ENCODE data around the gene LRRC8D.

LRRC8D gene

DNA sequence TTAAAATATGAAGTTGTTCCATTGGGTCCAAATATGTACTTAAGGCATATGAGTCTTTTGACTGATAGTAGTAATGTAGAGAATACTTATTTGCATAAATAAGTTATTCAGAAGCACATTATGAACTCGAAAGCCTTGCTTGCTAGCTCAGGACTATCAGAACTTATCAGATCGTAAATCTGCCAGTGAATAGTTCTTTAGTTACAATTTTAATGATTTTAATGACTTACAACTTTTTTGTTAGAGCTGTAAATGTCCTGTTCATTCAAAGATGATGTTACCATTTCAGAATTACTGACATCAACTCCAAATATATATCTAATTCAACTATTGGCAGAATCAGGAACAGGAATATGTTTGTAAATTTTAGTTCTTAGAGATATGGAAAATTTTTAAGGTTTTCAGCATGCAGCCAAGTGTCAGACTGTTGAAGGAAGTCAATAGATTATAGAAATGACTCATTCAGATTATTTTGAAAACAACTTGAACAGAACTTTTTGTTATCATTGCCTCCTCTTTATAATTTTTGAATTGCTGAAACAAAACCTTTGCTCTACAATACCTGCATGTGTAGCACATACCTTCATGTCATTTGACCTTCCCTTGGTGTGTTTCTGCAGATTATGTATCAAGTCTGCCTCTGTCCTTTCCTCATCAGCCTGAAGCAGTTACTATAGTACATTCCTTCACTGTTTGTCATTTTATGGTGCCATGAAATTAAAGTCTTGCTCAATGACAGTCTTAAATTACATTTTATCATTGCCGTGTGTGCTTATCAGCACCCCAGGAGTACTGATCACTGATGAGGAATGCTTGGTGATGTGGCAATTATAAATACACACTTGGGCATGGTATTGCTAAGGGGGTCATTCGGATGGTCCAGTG, 44.9 kb downstream of the LRRC8D start:
- in situ Hi-C loops (cut with MboI; ENCODE audit: low sequenced_read_pairs): no loop called here

DNA sequence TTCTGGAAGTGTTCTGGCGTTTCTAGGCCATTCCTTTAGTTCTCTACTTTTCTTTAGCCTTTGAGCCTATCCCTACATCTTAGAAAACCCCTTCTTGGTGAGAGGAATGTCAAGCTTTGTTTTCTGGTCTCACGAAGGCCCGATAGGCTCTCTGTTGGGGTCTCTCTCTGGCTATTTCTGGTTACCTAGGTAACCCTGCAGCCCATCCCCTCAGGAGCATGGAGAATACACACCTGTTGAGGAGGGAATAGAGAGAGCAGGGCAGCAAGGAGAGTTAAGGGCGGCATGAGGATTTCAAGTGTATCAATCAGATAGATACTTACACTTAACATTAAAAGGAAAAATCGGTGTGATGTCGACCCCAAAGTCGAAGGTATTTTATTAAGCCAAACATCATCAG, 45.7 kb downstream of the LRRC8D start:
- in situ Hi-C loops (cut with MboI; ENCODE audit: low sequenced_read_pairs): no loop called here

- in situ Hi-C loops (cut with MboI; ENCODE audit: low sequenced_read_pairs): no loop called here
Measured at GRCh38 chr1:89870998-89871397, 50.2 kb downstream of the LRRC8D start.

DNA sequence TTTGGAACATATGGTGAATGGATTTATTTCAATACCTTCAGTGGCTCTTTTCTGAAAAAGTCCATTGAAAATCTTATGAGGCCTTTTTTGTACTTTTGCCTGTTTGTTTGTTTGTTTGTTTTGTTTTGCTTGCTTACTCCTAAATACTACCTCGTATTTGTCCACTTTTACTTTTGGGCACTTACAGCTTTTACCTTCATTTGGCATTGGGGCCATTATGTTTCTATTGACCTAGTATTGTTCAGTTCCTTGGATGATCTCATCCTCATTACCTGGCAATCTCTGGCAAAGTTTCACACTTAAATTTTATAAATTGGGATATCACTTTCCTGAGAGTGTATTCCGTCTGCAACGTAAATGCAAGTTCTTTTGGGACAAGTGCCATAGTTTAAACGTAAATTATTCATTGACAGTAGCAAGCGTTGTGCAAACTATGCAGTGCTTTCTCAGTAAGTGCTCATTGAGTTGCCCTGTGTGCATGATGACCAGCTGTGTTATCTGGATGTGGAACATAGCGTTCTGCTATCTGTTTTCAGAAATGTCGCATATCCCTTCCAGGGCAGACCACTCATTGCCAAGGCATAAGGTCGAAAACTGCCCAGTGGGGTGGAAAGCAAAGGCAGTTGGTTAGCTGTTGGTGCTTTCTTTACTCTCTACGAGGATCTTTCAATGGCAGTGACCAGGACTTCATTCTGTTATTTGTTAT, 51.1 kb downstream of the LRRC8D start:
- in situ Hi-C loops (cut with MboI; ENCODE audit: low sequenced_read_pairs): no loop called here

GRCh38 chr1:89872567-89872966, 51.7 kb downstream of the LRRC8D start:
- in situ Hi-C loops (cut with MboI; ENCODE audit: low sequenced_read_pairs): no loop called here

DNA sequence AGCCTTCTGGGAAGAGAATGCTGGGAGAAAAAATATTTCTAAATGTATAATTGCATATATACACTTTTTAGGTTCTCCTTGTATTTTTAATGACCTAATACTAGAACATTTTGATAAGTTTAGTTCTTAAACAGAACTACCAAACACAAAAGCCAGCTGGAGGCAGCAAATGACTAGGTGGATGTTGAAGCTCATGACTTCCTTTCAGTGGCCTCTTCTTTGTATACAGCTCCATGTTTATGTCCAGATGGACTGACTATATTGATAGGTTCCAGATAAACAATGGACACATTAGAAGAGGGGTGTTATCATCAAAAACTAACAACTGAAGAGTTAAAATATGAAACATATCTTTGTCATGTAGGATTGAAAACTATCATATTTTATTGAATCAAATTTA, 52.5 kb downstream of the LRRC8D start:
- in situ Hi-C loops (cut with MboI; ENCODE audit: low sequenced_read_pairs): no loop called here

- in situ Hi-C loops (cut with MboI; ENCODE audit: low sequenced_read_pairs): no loop called here
Measured at GRCh38 chr1:89873770-89874169, 52.9 kb downstream of the LRRC8D start.

DNA sequence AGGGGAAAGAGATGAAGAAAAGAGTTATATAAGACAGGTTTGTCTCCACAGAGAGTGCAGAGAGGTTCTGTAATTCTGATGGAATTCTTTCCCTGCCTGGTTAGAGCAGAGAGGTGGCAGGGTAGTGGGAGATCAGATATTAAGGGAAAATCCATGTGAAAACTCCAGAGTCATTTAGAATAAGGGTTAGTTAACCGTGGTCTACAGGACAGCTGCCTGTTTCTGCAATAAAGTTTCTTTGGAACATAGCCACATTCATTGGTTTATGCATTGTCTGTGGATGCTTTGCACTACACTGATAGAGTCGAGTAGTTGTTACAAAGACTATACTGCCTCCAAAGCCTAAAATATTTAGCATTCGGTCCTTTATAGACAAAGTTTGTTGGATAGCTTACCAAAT, 55.6 kb downstream of the LRRC8D start:
- in situ Hi-C loops (cut with MboI; ENCODE audit: low sequenced_read_pairs): no loop called here

- in situ Hi-C loops (cut with MboI; ENCODE audit: low sequenced_read_pairs): no loop called here
Measured at GRCh38 chr1:89877756-89878155, 56.9 kb downstream of the LRRC8D start.

- in situ Hi-C loops (cut with MboI; ENCODE audit: low sequenced_read_pairs): no loop called here
Measured at GRCh38 chr1:89878256-89878655, 57.4 kb downstream of the LRRC8D start.

- in situ Hi-C loops (cut with MboI; ENCODE audit: low sequenced_read_pairs): no loop called here
Measured at GRCh38 chr1:89880679-89881078, 59.8 kb downstream of the LRRC8D start.

- in situ Hi-C loops (cut with MboI; ENCODE audit: low sequenced_read_pairs): no loop called here
Measured at GRCh38 chr1:89881415-89882058, 60.7 kb downstream of the LRRC8D start.

DNA sequence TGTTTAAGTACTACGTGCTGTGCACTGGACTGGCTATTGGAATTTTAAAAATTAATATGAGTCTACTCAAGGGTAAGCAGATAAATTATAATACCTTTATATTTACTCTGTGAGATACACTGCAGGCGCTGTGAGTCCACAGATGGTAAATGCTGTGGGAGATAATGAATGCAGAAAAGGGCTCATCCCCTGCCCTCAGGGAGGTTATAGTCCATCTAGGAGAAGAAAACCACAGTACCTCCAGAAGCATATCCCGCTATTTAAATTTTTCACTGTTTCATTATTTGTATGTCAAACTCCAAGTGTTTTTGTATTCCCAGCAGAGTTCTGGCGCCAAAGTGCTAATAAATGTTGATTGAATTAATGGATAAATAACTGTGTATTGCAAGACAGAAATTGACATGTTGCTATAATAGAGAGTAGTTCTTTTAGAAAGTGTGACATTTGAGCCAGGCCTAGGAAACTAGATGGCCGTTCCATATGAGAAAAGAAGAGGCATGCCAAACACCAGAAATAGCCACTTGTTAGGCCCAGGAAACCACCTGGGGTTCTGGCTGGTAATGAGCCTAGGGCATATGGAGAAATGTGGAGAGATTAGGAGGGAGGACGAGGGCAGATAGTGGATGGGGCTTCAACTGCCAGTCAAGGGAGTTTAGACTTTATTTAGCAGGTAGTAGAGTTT, 61.7 kb downstream of the LRRC8D start:
- in situ Hi-C loops (cut with MboI; ENCODE audit: low sequenced_read_pairs): no loop called here

GRCh38 chr1:89883030-89883379, 62.2 kb downstream of the LRRC8D start:
- in situ Hi-C loops (cut with MboI; ENCODE audit: low sequenced_read_pairs): no loop called here

- in situ Hi-C loops (cut with MboI; ENCODE audit: low sequenced_read_pairs): no loop called here
Measured at GRCh38 chr1:89884718-89885596, 64.1 kb downstream of the LRRC8D start.

- in situ Hi-C loops (cut with MboI; ENCODE audit: low sequenced_read_pairs): no loop called here
Measured at GRCh38 chr1:89887270-89887669, 66.4 kb downstream of the LRRC8D start.

DNA sequence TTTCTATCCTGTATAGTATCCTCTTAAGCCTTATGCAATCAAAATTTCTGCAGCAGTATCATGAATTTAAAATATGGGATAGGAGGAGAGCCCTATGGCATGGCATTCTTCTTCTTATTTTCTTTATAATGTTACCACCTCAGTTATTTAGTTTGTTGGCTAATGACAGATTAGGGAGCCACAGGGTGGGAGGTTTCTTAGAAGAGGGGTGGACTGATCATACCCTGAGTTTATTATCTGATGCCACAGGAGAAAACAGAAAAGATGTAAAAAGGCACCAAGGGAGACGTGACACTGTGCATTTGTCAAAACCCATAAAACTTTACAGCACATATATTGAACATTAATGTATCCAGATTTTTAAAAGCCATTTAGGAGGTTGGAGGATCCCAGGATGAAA, 66.9 kb downstream of the LRRC8D start:
- in situ Hi-C loops (cut with MboI; ENCODE audit: low sequenced_read_pairs): no loop called here

DNA sequence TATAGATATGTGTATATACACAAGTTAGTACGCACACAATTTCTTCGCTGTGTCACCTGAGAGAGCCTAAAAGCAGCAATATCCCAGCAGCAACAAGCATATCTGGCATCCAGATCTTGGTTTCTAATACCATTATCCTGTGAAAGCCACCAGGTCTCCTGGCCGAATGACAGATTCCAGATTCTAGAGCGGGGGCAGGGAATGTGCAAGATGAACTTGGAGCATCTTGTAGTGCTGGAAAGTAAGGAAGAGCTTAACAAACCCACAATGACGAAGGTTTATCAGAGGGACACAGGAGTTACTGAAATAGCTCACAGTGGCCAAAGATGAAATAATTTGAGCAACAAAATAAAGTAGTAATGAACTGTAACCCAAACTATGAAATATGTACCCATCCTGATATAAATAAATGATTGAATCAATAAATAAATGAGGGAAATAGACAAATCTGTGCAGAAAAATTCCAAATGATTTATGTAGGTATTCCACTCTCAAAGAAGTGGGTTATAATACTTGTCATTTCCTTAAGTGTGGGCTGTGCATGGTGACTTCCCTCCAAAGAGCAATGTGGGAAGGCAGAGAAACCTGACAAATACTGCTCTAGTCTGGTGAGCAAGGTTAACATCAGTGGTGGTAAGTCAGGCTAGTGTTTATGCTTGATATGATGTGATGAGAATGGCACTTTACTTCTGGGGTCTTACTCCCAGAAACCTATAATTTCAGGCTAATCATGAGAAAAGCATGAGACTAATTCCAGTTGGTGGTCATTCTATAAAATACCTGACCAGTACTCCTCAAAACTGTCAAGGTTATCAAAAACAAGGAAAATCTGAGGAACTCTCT, 67.9 kb downstream of the LRRC8D start:
- in situ Hi-C loops (cut with MboI; ENCODE audit: low sequenced_read_pairs): no loop called here

DNA sequence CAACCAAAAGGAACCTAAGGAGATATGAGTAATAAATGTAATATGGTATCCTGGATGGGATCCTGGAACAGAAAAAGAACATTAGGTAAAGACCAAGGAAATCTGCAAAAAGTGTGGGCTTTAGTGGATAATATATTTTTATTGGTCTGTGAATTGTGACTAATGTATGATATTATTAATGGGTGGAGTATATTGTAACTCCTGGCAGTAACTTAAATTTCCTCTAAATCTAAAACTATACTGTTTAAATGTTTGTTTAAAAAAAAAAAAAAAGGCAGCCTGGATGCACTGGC, 68.4 kb downstream of the LRRC8D start:
- in situ Hi-C loops (cut with MboI; ENCODE audit: low sequenced_read_pairs): no loop called here

All from hTERT RPE-1 (cell line).